Stomach (tissue), 4 donors: ENCODE measurements around the gene GCGR.

Source experiments
- CTCF ChIP-seq, 7 experiments: fragments of 450-650 bp in 4 of 7; fragments of 200-600 bp in 3 of 7; sonication (generic) in 3 of 7; IDR thresholded peaks; one replicate each; pipeline ENCODE4 v1.5.1; 2016 to 2019; ENCODE audit warnings: antibody characterized with exemption in 7 of 7, control low read depth in 2 of 7, mild to moderate bottlenecking in 1 of 7
- EP300 ChIP-seq: sonication (generic); formaldehyde crosslinking; IDR thresholded peaks from one replicate; pipeline ENCODE4 v1.6.1; 2017; ENCODE audit warnings: antibody characterized with exemption
- POLR2A ChIP-seq, 4 donors: fragments of 450-650 bp; IDR thresholded peaks; one replicate each; pipeline ENCODE4 v1.6.1; 2016; ENCODE audit warnings: antibody characterized with exemption in 4 of 4, control low read depth in 2 of 4, mild to moderate bottlenecking in 1 of 4, moderate library complexity in 1 of 4
- POLR2AphosphoS5 ChIP-seq, 3 donors: sonication (generic); formaldehyde crosslinking; IDR thresholded peaks; one replicate each; pipeline ENCODE4 v1.6.1; 2016; ENCODE audit warnings: antibody characterized with exemption in 3 of 3

- TF ChIP-seq CTCF (IDR thresholded peaks at IDR 0.05): no peak
- no peak for TF ChIP-seq POLR2AphosphoS5 (IDR thresholded peaks at IDR 0.05)
- no peak for TF ChIP-seq EP300
- TF ChIP-seq POLR2A (IDR thresholded peaks at IDR 0.05): no peak
Measured at GRCh38 chr17:81843713-81844326, 39.9 kb downstream of the GCGR start.
